Cerebellar cortex (tissue), 1 donor: Measurements from ENCODE around the gene SPAG17.
A peak's percentile ranks its signal among the peaks of the same experiment; 100 is the strongest.

Experiments
- DNase-seq: peaks from one replicate; pipeline ENCODE4 v3.0.0-alpha.2; 2015; ENCODE audit warnings: low spot score

SPAG17 gene

GRCh38 chr1:118075116-118075515 lies 109.9 kb downstream of the SPAG17 start:
- DNase-seq = no peak

- no peak for DNase-seq
Measured at GRCh38 chr1:118073648-118074435, 111.2 kb downstream of the SPAG17 start.

DNA sequence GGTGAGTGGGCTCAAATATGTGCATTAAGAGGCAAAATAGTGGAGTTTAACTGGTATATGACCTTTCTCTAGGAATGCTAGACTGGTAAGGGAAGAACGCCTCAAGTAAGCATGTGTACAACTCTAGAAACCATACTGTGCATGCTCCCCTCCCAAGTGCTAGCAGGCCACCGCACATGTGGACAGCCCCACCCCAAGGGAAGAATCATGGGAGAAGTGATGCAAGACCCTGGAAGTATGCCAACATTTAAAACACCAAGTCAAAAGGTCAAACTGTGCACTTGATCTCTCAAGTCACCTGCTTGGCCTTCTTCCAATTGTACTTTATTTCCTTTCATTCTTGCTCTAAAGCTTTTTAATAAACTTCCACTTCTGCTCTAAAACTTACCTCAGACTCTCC lies 135.0 kb downstream of the SPAG17 start:
- no peak for DNase-seq

DNA sequence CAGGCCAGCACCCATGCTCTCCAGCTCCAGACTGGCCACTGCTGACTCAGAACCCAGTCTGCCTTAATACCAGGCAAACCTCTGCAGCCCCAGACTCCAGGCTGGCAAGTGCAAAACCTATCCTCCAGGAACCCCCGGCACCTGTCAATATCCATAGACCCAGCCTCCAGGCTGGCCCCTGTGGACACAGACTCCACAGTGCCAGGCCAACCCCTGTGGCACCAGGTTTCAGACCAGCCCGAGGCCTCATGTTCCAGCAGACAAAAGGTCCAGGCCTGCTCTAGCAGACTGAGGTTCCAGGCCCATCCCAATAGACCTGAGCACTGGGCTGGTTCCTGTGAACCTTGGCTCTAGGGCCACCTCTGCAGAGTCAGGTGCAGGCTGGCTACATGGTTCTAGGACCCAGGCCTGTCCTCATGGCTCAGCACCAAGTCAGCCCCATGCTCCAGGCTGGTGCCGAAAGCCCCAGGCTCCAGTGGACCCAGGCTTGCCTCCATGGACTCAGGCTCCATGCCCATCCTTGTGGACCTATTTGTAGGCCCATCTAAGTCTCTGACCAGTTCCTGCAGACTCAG lies 137.3 kb downstream of the SPAG17 start:
- no peak for DNase-seq

GRCh38 chr1:118047006-118047649 lies 137.9 kb downstream of the SPAG17 start:
- no peak for DNase-seq

DNA sequence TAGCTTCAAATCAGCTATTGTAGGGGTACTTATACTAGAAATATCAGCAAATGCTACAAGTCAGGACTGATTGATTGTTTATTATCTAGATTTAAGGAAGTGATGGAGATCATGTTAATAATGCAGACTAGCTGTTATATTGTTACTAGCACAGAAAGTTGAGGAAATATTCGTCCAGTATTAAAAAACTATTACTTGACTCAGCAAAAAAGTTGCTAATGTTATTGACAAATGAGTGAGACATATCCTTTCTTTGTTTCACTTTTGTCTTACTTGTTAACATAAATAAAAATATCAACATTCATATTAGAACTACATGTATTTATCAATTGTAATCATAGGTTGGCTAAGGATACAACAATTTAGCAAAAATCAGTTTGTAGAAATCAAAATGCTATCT lies 141.4 kb downstream of the SPAG17 start:
- no peak for DNase-seq

DNA sequence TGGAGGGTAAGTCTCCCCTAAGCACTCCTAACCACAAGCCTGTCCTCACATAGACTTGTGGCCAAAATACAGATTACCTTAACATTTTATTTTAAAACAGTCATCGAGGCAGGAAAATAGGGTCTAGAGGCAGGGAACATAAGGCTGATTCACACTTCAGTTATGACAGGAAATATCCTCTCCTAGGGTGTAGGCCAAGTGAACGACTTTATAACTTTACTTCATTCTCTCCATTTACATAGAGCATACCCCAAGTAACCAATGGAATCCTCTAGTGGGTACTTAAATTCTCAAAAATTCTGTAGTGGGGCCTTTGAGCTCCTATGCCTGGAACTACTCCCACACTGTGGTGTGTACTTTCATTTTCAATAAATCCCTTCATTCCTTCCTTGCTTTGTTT lies 142.5 kb downstream of the SPAG17 start:
- no peak for DNase-seq

- DNase-seq = no peak
Measured at GRCh38 chr1:118039170-118039569, 145.9 kb downstream of the SPAG17 start.

- DNase-seq = no peak
Measured at GRCh38 chr1:118032883-118033282, 152.1 kb downstream of the SPAG17 start.

DNA sequence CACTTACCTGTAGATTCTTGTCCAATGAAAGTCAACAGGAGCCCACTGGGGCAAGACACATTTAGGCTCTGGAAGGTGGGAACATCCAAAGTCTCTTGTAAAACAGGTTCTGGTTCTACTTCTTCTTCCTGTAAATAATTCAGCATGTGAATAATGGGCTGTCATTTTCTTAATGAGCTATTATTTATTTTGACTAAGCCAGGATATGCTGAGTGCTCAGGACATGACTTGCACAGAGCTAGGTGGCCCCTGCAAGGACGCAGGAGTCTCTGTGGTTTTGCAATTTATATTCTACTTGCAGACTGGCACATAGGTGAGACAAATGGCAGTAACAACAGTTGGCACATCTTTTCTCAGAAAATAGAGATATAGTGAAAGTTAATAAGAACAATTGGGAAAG lies 156.8 kb downstream of the SPAG17 start:
- no peak for DNase-seq

DNA sequence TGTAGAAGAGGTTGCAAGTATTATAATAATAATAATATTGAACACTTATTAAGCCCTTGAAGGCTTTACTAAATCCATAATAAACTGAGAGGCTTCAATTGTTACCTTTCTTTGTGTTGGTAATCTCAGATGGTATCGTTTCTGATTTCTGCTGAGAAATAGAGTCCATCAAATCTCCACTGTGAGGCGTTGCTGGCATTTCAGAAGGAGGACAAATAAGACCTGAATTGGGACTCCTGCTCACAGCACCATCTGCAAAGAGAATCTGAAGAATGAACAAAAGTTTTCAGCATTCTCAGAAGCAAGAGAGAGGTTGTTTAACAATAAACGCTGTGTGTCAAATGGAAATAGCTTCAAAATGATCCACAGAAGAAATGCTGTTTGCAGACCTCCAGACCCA lies 161.8 kb downstream of the SPAG17 start:
- DNase-seq = peak; percentile 5

GRCh38 chr1:118021668-118022067 lies 163.4 kb downstream of the SPAG17 start:
- peak; percentile 11 for DNase-seq

DNA sequence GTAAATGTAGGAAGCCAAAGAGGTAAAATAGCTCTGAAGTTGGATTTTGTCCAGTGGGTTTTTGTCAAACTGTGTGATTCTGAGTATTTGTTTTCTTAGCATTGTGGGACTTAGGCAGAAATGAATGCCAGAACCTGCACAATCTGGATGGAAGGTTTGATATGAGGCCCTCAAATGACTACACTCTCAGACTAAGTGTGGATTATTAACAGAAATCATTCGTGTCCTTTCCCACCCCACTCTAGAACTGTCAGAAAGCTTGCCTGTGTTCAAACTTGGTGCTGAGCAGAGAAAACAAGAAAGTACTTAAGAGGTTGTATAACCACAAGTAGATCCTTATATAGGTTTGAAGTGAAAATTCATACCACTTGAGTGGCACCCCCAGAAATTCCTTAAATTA lies 167.0 kb downstream of the SPAG17 start:
- DNase-seq = no peak

GRCh38 chr1:118013938-118014337 lies 171.1 kb downstream of the SPAG17 start:
- DNase-seq = no peak

DNA sequence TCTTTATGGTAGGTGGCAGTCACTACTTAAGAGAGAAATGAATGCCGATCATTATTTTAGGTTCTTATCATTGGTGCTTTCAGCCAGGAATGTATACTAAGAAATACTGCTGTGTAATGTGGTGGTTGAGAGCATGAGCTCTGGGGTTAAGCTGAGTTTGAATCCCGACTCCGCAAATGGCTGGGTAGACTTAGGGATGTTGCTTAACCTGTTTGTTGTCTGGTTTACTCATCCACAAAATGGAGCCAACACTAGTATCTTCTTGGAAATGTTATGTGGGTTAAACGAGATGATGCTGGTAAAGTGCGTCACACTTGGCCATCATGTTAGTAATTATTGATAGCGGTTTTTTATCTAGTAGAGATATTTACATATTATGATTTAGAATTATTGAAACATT lies 171.7 kb downstream of the SPAG17 start:
- no peak for DNase-seq

DNA sequence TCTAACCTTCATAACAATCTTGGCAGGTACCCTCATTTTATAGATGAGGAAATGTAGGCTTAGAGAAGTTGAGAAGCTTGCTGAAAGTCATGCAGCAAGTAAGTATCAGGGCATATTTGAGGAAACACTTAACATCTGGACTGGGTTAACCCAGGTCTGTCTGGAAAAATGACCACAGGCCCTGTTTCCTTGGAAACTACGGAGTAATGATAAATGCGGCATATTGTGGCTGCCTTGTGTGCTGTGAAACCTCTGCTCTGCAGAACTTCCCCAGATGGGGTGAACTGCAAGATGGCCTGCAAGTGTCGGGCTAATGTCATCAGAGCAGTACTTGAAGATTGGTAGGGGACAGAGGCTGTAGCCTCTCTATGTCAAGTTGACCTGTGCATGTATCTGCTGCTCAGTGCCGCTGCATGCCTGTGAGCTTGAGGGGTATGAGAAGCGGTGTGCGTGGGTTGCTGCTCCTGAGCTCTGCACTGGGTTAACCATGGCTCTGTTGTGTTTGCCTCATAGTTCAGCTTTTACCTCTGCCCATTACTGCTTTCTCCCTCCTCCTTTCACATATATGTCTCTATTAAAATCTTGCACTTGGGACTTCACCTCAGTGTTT lies 172.4 kb downstream of the SPAG17 start:
- DNase-seq = no peak

GRCh38 chr1:118008011-118008410 lies 177.0 kb downstream of the SPAG17 start:
- no peak for DNase-seq

DNA sequence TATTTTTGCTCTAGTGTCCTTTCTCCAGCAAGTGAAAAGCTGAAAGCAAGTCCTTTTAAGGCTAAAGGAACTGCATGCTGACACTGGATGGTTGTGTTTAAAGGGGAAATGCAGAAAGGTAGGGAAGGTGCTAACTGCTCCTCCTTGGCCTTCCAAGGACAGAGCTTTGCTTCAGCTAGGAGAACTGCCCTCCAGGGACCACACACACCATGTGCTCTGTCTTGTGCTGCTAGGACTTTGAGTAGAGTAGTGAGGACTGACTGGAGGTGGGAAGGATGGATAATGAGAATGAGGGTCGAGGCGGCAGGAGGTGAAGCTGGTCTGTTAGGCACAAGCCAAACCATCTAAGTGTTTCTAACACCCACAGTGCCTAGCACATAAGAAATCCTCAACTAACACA lies 177.6 kb downstream of the SPAG17 start:
- DNase-seq = no peak

DNA sequence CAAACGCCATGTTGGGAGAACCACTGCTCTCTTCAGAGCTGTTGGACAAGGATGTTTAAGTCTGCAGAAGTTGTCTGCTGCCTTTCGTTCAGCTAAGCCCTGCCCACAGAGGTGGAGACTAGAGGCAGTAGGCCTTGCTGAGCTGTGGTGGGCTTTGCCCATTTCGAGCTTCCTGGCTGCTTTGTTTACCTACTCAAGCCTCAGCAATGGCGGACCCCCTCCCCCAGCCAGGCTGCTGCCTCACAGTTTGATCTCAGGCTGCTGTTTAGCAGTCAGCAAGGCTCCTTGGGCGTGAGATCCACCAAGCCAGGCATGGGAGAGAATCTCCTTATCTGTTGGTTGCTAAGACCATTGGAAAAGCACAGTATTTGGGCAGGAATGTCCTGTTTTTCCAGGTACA lies 180.7 kb downstream of the SPAG17 start:
- DNase-seq = no peak

- DNase-seq = no peak
Measured at GRCh38 chr1:117985973-117986372, 199.1 kb downstream of the SPAG17 start.

DNA sequence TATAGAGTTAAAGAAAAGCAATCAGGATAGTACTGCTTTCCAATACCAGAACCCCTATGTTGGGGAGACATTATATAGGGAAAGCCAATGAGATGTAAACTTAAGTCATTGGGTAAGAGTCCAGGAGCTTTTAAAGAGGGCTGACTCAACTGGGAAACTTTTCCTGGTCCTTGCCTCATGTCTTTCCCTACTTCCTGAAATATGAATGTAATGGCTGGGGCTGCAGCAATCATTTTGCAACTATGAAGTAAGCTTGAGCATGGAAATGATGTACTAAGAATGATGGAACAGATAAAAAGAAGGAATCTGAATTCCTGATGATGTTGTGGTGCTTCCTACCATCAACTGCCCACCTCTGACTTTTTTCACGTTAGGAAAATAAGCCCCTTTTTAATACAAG lies 199.8 kb downstream of the SPAG17 start:
- no peak for DNase-seq

GRCh38 chr1:117981455-117982192 lies 203.4 kb downstream of the SPAG17 start:
- DNase-seq = no peak
